Activated CD4-positive, alpha-beta T cell treated with anti-CD3 and anti-CD28 coated beads for 24 hours (primary cell): Measurements from ENCODE around the gene BCS1L.
A peak's percentile ranks its signal among the peaks of the same experiment; 100 is the strongest.
"Not testable (repeated sequence)": the region's sequence is repeated elsewhere in the genome, so short reads cannot be mapped to it uniquely, and the experiment has no call there.

Source experiments
- DNase-seq, 2 donors: peaks; one replicate each; pipeline ENCODE4 v3.0.0-alpha.2; 2020; ENCODE audit warnings: low read depth in 2 of 2

The BCS1L gene

GRCh38 chr2:218659988-218660358, 490 bp downstream of the BCS1L start:
- DNase-seq, result no peak

- no peak for DNase-seq
Observed at GRCh38 chr2:218662377-218662776, 2.9 kb downstream of the BCS1L start.

GRCh38 chr2:218662827-218663226, 3.3 kb downstream of the BCS1L start:
- DNase-seq, result no peak

GRCh38 chr2:218663901-218664300, 4.4 kb downstream of the BCS1L start:
- no peak for DNase-seq

- no peak for DNase-seq
Observed at GRCh38 chr2:218664653-218665052, 5.2 kb downstream of the BCS1L start.

GRCh38 chr2:218671097-218671653, 11.7 kb downstream of the BCS1L start:
- no peak for DNase-seq

GRCh38 chr2:218671654-218672566, 12.4 kb downstream of the BCS1L start, which contains the start of the genes RNF25 and STK36:
Gene RNF25, minus strand, starts transcription at chr2:218672002. Its CDS starts 32 bp downstream, at chr2:218671970.
Gene STK36, plus strand, starts transcription at chr2:218672086. Its CDS starts 744 bp downstream, at chr2:218672830.
- peak; percentile 70 to 72 for DNase-seq

- no peak for DNase-seq
Observed at GRCh38 chr2:218679119-218679518, 19.6 kb downstream of the BCS1L start.

GRCh38 chr2:218680061-218680460, 20.6 kb downstream of the BCS1L start:
- DNase-seq, result no peak

- not testable (repeated sequence) for DNase-seq
Observed at GRCh38 chr2:218687400-218688060, 28.0 kb downstream of the BCS1L start.

GRCh38 chr2:218691234-218691633, 31.8 kb downstream of the BCS1L start:
- DNase-seq, result no peak

GRCh38 chr2:218694405-218695145, 35.1 kb downstream of the BCS1L start:
- no peak for DNase-seq

GRCh38 chr2:218698885-218699284, 39.4 kb downstream of the BCS1L start:
- no peak for DNase-seq

GRCh38 chr2:218701806-218702205, 42.3 kb downstream of the BCS1L start:
- DNase-seq, result no peak

- DNase-seq, result no peak
Observed at GRCh38 chr2:218703341-218703740, 43.9 kb downstream of the BCS1L start.

- no peak for DNase-seq
Observed at GRCh38 chr2:218708086-218708485, 48.6 kb downstream of the BCS1L start.

- DNase-seq, result no peak
Observed at GRCh38 chr2:218709908-218710307, 50.4 kb downstream of the BCS1L start.

GRCh38 chr2:218710334-218710686, 50.8 kb downstream of the BCS1L start:
- no peak for DNase-seq

- peak; percentile 97 to 98 for DNase-seq
Observed at GRCh38 chr2:218710687-218711549, 51.4 kb downstream of the BCS1L start, which contains the start of gene TTLL4. Gene TTLL4, plus strand, starts transcription at chr2:218710835. Its CDS starts 26,842 bp downstream, at chr2:218737677.

GRCh38 chr2:218711550-218711929, 52.1 kb downstream of the BCS1L start:
- DNase-seq, result no peak
